ENCODE measurements around the gene ARHGAP12.

The ARHGAP12 gene

DNA sequence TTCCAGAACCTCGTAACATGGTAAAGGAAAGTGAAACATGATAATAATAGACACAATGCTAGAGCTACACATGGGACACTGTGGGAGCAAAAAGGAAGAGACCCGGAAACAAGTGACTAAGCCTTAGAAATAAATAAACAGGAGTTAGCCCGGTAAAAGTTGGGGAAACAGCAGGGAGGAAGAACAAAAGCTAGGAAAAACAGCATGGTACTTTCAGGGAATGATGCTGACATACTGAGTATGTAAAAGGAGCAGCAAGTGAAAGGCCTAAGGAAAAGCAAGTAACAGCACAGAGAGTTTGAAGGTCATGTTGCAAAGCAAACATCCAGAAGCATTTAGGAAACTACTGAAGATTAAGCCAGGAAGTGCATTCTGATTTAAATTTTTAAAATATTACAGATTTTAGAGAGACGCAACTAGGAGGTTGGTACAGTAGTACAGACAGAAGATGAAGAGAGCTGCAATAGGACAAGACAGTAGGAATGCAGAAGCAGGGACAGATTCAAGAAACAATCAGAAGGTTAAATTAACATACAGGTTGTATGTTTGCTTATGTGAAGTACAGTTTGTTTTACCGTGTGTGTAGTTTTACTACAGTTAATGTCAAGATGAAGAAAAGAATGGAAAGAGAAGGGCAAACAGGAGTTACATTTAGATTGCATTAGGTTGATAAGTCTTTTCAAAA is 63.7 kb downstream of the ARHGAP12 start:
- H3K4me2 ChIP-seq (ENCODE audit: low read length), result no peak overlapping the region
- H4K20me1 ChIP-seq (ENCODE audit: control insufficient read depth, insufficient read depth, low read depth, low read length), result no peaks in the 10 kb centered on the region
- H3K27ac ChIP-seq (ENCODE audit: low read depth, low read length), result no peak overlapping the region
- no peaks in the 10 kb centered on the region for H3F3A ChIP-seq (ENCODE audit: control insufficient read depth, insufficient read depth)
- peaks cover 13% of the 10 kb centered on the region for H3K4me1 ChIP-seq (ENCODE audit: control insufficient read depth, low read length)
- no peaks in the 10 kb centered on the region for H3K9me2 ChIP-seq (replicated peaks; ENCODE audit: control insufficient read depth, low read length)
- peaks cover 4% of the 10 kb centered on the region; the same call in 1 of the 2 replicates for H3K79me2 ChIP-seq (ENCODE audit: control insufficient read depth, low read length)
- no peak overlapping the region for H3K4me3 ChIP-seq (ENCODE audit: low read length)
- no peaks in the 10 kb centered on the region for H3K9me3 ChIP-seq (ENCODE audit: control insufficient read depth, insufficient read depth, low read length)
- TF ChIP-seq EZH2phosphoT487 (IDR thresholded peaks at IDR 0.05; ENCODE audit: borderline replicate concordance, low read length), result no peak
- TF ChIP-seq, protein P1, sequence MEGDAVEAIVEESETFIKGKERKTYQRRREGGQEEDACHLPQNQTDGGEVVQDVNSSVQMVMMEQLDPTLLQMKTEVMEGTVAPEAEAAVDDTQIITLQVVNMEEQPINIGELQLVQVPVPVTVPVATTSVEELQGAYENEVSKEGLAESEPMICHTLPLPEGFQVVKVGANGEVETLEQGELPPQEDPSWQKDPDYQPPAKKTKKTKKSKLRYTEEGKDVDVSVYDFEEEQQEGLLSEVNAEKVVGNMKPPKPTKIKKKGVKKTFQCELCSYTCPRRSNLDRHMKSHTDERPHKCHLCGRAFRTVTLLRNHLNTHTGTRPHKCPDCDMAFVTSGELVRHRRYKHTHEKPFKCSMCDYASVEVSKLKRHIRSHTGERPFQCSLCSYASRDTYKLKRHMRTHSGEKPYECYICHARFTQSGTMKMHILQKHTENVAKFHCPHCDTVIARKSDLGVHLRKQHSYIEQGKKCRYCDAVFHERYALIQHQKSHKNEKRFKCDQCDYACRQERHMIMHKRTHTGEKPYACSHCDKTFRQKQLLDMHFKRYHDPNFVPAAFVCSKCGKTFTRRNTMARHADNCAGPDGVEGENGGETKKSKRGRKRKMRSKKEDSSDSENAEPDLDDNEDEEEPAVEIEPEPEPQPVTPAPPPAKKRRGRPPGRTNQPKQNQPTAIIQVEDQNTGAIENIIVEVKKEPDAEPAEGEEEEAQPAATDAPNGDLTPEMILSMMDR (IDR thresholded peaks at IDR 0.05; ENCODE audit: low read depth, low read length, poor library complexity, severe bottlenecking), result no peak
- H3K27me3 ChIP-seq (ENCODE audit: control insufficient read depth, low read length), result no peaks in the 10 kb centered on the region
- H3K36me3 ChIP-seq (ENCODE audit: control insufficient read depth, low read length), result peaks cover 6% of the 10 kb centered on the region

DNA sequence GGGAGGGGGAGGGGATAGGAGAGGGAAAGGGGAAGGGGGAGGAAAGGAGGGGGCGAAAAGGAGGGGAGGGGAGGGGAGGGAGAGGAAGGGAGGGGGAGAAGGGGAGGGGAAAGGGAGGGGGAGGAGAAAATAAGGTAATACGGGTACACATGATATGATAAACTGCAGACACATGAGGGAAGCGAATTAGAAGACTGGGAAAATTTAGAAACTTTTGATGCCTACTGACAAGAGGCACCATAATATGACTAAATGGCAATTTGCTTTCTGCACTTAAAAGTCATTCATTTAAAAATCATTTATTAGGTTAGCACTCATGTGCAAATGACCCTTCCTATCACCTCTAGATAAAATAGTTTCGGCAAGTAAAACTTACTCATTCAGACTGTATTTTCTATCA is 73.6 kb downstream of the ARHGAP12 start:
- Histone ChIP-seq H3K9me3 (ENCODE audit: control insufficient read depth, insufficient read depth, low read length) (no peaks in the 10 kb centered on the region), H3F3A (ENCODE audit: control insufficient read depth, insufficient read depth) (no peaks in the 10 kb centered on the region), H3K36me3 (ENCODE audit: control insufficient read depth, low read length) (no peaks in the 10 kb centered on the region), H3K4me1 (ENCODE audit: control insufficient read depth, low read length) (no peaks in the 10 kb centered on the region), H3K4me2 (ENCODE audit: low read length) (no peak overlapping the region), H4K20me1 (ENCODE audit: control insufficient read depth, insufficient read depth, low read depth, low read length) (no peaks in the 10 kb centered on the region), H3K27ac (ENCODE audit: low read depth, low read length) (no peak overlapping the region), H3K79me2 (ENCODE audit: control insufficient read depth, low read length) (no peaks in the 10 kb centered on the region), H3K4me3 (ENCODE audit: low read length) (no peak overlapping the region), H3K9me2 (replicated peaks; ENCODE audit: control insufficient read depth, low read length) (no peaks in the 10 kb centered on the region), H3K27me3 (ENCODE audit: control insufficient read depth, low read length) (no peaks in the 10 kb centered on the region)
- no peak for TF ChIP-seq EZH2phosphoT487 (IDR thresholded peaks at IDR 0.05; ENCODE audit: borderline replicate concordance, low read length)
- TF ChIP-seq, protein P1 (IDR thresholded peaks at IDR 0.05; ENCODE audit: low read depth, low read length, poor library complexity, severe bottlenecking), result no peak

DNA sequence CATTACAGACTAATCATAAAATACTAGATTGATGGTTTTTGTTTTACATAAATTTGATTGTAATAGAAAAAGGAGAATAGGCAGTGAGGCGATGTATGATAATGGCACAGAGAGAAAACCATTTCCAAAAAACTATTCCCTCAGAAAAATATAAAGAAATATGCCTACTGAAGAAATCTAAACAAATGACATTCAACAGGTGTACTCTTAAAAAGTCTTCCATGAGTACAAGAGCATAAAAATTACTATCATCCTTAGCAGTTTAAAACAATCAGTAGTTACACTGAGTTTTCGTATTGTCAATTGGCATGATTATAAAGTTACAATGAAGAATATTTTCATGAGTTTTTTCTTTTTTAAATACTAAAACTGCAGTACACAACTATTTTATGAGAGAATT is 75.0 kb downstream of the ARHGAP12 start:
- Histone ChIP-seq H3K79me2 (ENCODE audit: control insufficient read depth, low read length) (no peaks in the 10 kb centered on the region), H3K36me3 (ENCODE audit: control insufficient read depth, low read length) (no peaks in the 10 kb centered on the region)

More for the DNA sequence above, 75.0 kb downstream of the ARHGAP12 start:
- no peaks in the 10 kb centered on the region for H3K4me1 ChIP-seq (ENCODE audit: control insufficient read depth, low read length)
- H3K27ac ChIP-seq (ENCODE audit: low read depth, low read length), result no peak overlapping the region
- no peaks in the 10 kb centered on the region for H3F3A ChIP-seq (ENCODE audit: control insufficient read depth, insufficient read depth)
- TF ChIP-seq EZH2phosphoT487 (IDR thresholded peaks at IDR 0.05; ENCODE audit: borderline replicate concordance, low read length), result no peak
- TF ChIP-seq, protein P1 (IDR thresholded peaks at IDR 0.05; ENCODE audit: low read depth, low read length, poor library complexity, severe bottlenecking), result no peak
- no peak overlapping the region for H3K4me3 ChIP-seq (ENCODE audit: low read length)
- H3K27me3 ChIP-seq (ENCODE audit: control insufficient read depth, low read length), result no peaks in the 10 kb centered on the region
- no peaks in the 10 kb centered on the region for H3K9me2 ChIP-seq (replicated peaks; ENCODE audit: control insufficient read depth, low read length)
- H3K9me3 ChIP-seq (ENCODE audit: control insufficient read depth, insufficient read depth, low read length), result no peaks in the 10 kb centered on the region
- H4K20me1 ChIP-seq (ENCODE audit: control insufficient read depth, insufficient read depth, low read depth, low read length), result no peaks in the 10 kb centered on the region
- H3K4me2 ChIP-seq (ENCODE audit: low read length), result no peak overlapping the region
